Measurements from ENCODE around the gene SH2B2.

DNA sequence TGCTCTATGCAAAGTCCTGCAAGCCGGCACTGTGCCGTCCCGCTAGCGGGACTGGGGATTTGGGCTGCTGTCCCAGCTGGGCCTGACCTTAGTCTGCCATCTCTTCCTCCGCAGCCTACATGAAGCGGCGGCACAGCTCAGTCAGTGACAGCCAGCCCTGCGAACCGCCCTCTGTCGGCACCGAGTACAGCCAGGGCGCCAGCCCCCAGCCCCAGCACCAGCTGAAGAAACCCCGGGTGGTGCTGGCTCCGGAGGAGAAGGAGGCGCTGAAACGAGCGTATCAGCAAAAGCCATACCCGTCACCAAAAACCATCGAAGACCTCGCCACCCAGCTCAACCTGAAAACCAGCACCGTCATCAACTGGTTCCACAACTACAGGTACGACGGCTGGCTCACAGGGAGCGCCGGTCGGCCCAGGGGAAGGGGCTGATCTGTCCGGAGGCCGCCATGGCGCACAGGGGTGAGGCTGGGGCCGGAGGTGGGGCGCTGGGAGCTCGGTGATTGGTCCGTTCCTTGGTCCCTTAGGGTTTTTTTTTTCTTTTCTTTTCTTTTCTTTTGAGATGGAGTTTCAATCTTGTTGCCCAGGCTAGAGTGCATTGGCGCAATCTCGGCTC is 47.4 kb upstream of the SH2B2 start:
- TF ChIP-seq, protein P1, sequence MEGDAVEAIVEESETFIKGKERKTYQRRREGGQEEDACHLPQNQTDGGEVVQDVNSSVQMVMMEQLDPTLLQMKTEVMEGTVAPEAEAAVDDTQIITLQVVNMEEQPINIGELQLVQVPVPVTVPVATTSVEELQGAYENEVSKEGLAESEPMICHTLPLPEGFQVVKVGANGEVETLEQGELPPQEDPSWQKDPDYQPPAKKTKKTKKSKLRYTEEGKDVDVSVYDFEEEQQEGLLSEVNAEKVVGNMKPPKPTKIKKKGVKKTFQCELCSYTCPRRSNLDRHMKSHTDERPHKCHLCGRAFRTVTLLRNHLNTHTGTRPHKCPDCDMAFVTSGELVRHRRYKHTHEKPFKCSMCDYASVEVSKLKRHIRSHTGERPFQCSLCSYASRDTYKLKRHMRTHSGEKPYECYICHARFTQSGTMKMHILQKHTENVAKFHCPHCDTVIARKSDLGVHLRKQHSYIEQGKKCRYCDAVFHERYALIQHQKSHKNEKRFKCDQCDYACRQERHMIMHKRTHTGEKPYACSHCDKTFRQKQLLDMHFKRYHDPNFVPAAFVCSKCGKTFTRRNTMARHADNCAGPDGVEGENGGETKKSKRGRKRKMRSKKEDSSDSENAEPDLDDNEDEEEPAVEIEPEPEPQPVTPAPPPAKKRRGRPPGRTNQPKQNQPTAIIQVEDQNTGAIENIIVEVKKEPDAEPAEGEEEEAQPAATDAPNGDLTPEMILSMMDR (conservative IDR thresholded peaks at IDR 0.05; ENCODE audit: low read depth in 2 of 2): no peak
- TF ChIP-seq POLR2AphosphoS5 (IDR thresholded peaks at IDR 0.05; ENCODE audit: low read depth) (no peak), REST (IDR thresholded peaks at IDR 0.05; ENCODE audit: unreplicated experiment) (no peak), EZH2phosphoT487 (IDR thresholded peaks at IDR 0.05; ENCODE audit: unreplicated experiment) (no peak), STAT1 (IDR thresholded peaks at IDR 0.05; ENCODE audit: unreplicated experiment) (no peak), EZH2 (IDR thresholded peaks at IDR 0.05; ENCODE audit: low read depth, unreplicated experiment) (no peak)

All from GM23338 (cell line).